Stomach (tissue), 9 donors: Measurements from ENCODE around the gene RNU6-1. TPM values are rescaled to one million over a fixed set of nuclear protein-coding genes. Genes with fewer than 3 reads are reported as not detected.

Experiments used
- DNase-seq, 2 donors: peaks; one replicate each; pipeline versions ENCODE4 v3.0.0 to v3.0.0-alpha.2; 2013 to 2019
- H3K27ac ChIP-seq, 5 donors: fragments of 200-600 bp in 4 of 5; sonication (generic) in 4 of 5; one replicate each; pipeline ENCODE4 v1.5.1; 2013 to 2019; ENCODE audit warnings: mild to moderate bottlenecking in 1 of 5, moderate library complexity in 1 of 5
- H3K27me3 ChIP-seq, 3 donors: fragments of 200-600 bp; sonication (generic); one replicate each; pipeline ENCODE4 v1.5.1; 2017 to 2019; ENCODE audit warnings: mixed run types in 1 of 3
- H3K36me3 ChIP-seq, 4 donors: fragments of 200-600 bp; sonication (generic); 1 replicate in 3 of 4; 2 replicates in 1 of 4; pipeline ENCODE4 v1.5.1; 2016 to 2019
- H3K4me1 ChIP-seq, 4 donors: fragments of 200-600 bp; sonication (generic); one replicate each; pipeline ENCODE4 v1.5.1; 2016 to 2019
- H3K4me3 ChIP-seq, 4 donors: fragments of 200-600 bp; sonication (generic) in 3 of 4; one replicate each; pipeline ENCODE4 v1.5.1; 2016 to 2019; ENCODE audit warnings: mild to moderate bottlenecking in 1 of 4
- H3K9me3 ChIP-seq, 4 donors: fragments of 200-600 bp; sonication (generic); one replicate each; pipeline ENCODE4 v1.5.1; 2016 to 2019
- EP300 ChIP-seq: sonication (generic); formaldehyde crosslinking; IDR thresholded peaks from one replicate; pipeline ENCODE4 v1.6.1; 2017; ENCODE audit warnings: antibody characterized with exemption
- POLR2A ChIP-seq, 4 donors: fragments of 450-650 bp; IDR thresholded peaks; one replicate each; pipeline ENCODE4 v1.6.1; 2016; ENCODE audit warnings: antibody characterized with exemption in 4 of 4, control low read depth in 2 of 4, mild to moderate bottlenecking in 1 of 4, moderate library complexity in 1 of 4
- POLR2AphosphoS5 ChIP-seq, 3 donors: sonication (generic); formaldehyde crosslinking; IDR thresholded peaks; one replicate each; pipeline ENCODE4 v1.6.1; 2016; ENCODE audit warnings: antibody characterized with exemption in 3 of 3
- WGBS, 5 donors: extraction: QIAGEN DNeasy Blood & Tissue Kit in 3 of 5; methylation state at CpG; one replicate each; pipeline versions ENCODE4 v1.1.5 to v1.1.7; 2013 to 2018; 5-methylcytosine and 5-hydroxymethylcytosine counted together
- intact Hi-C: fragments of 100-400 bp; cut with DNase I; formaldehyde crosslinking; loops from one replicate; pipeline ENCODE4 v1.15.1; 2023; ENCODE audit warnings: low total_unique reads
- polyA plus RNA-seq, 3 donors: library from polyadenylated mRNA; stranded (reverse); fragments of 200-250 nt; gene quantifications; one replicate each; pipeline ENCODE4 v1.2.3, GENCODE V29; 2013
- total RNA-seq, 5 donors: library from RNA; depleted of rRNA; stranded (reverse); fragments of >200 nt; gene quantifications; one replicate each; pipeline versions ENCODE4 v1.1.0 to v1.2.3, GENCODE V29; 2014 to 2016
- TF ChIP-seq, protein P1 (sequence below), 7 experiments: fragments of 450-650 bp in 4 of 7; fragments of 200-600 bp in 3 of 7; sonication (generic) in 3 of 7; IDR thresholded peaks; one replicate each; pipeline ENCODE4 v1.5.1; 2016 to 2019; ENCODE audit warnings: antibody characterized with exemption in 7 of 7, control low read depth in 2 of 7, mild to moderate bottlenecking in 1 of 7
- donor health status: healthy with polysubstance abuse.
- donor health status: Bipolar disorder and iron deficiency.
- donor health status: healthy.

RNU6-1 gene
- total and polyA plus RNA-seq, 8 donors: not detected

DNA sequence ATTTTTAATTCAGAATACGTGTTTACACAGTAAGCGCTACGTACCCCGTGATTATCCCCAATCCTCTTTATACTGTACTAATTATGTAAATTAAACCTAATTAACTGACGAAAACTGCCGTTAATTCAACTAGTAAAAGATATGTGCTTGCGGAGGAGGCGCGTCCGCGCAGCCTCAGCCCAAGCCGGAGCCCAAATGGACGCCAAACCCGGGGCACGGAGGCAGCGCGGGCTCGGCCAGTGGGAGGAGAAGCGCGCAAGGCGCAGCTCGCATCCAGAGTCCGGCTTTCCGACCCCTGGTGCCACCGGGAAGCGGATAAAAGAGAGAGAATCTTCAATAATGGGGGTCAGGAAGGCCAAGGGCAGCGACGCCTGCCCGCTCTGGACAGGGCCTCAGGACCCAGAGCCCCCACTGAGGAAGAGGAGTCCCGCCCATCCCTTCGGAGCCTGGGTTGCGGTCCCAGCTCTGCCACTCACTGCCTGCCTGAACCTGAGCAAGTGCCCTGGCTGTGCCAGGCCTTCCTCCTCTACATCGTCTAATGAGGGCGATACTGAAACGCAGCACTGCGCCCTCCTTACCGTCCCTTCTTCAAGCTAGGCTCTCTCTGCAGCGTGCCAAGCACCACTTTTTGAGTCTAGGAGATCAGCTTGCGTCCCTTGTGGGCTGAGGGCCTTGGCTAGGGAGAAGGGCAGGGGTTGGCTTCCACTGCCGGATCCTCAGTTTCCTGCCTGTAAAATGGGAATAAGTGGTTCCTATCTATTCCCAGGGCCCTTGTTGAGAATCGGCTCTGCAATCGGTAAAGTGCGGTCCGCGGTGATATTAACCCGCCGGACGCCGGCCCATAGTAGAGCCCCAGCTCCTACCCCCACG lies 19.5 kb downstream of the RNU6-1 start:
- Histone ChIP-seq H3K36me3 (peaks cover 0 to 7% (median 0%) of the 10 kb centered on the region in 4 donors), H3K27ac (no peak overlapping the region), H3K9me3 (peaks cover 0 to 8% (median 7%) of the 10 kb centered on the region in 4 donors), H3K4me1 (peaks cover 17 to 61% (median 44%) of the 10 kb centered on the region in 4 donors), H3K4me3 (no peak overlapping the region), H3K27me3 (peaks cover 50 to 88% (median 72%) of the 10 kb centered on the region in 3 donors)
- intact Hi-C loops: no loop called here
- no peak for DNase-seq
- 10 to 15% (median 12%) methylated on average over 43 to 50 of the region's 50 CpGs for WGBS, 5 donors
- no peak for TF ChIP-seq EP300
- no peak for TF ChIP-seq POLR2AphosphoS5 (IDR thresholded peaks at IDR 0.05)
- TF ChIP-seq, protein P1, sequence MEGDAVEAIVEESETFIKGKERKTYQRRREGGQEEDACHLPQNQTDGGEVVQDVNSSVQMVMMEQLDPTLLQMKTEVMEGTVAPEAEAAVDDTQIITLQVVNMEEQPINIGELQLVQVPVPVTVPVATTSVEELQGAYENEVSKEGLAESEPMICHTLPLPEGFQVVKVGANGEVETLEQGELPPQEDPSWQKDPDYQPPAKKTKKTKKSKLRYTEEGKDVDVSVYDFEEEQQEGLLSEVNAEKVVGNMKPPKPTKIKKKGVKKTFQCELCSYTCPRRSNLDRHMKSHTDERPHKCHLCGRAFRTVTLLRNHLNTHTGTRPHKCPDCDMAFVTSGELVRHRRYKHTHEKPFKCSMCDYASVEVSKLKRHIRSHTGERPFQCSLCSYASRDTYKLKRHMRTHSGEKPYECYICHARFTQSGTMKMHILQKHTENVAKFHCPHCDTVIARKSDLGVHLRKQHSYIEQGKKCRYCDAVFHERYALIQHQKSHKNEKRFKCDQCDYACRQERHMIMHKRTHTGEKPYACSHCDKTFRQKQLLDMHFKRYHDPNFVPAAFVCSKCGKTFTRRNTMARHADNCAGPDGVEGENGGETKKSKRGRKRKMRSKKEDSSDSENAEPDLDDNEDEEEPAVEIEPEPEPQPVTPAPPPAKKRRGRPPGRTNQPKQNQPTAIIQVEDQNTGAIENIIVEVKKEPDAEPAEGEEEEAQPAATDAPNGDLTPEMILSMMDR (IDR thresholded peaks at IDR 0.05): no peak
- no peak for TF ChIP-seq POLR2A (IDR thresholded peaks at IDR 0.05)

DNA sequence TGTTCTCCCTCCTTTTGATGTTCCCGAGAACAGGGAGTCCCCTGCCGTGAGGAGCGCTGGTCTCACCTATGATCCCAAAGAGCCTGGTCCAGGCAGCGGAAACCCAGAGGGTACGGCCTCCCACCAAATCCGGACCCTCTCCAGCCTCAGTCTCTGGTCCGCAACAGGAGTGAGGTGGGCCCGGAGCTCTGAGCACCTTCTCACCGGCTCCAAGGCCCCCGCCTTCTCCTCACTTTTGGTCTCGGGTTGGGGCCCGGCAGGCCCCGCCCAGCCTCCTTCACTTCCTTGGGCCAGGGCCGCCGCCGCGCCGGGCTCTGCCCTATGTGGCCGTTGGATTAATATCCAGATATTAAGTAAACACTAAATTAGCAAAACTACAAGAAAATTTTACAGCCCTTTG lies 20.2 kb downstream of the RNU6-1 start:
- H3K36me3 ChIP-seq: peaks cover 0 to 12% (median 0%) of the 10 kb centered on the region in 4 donors
- H3K4me3 ChIP-seq: no peak overlapping the region
- no peak for TF ChIP-seq POLR2AphosphoS5 (IDR thresholded peaks at IDR 0.05)
- TF ChIP-seq, protein P1 (IDR thresholded peaks at IDR 0.05): no peak
- TF ChIP-seq EP300: no peak
- TF ChIP-seq POLR2A (IDR thresholded peaks at IDR 0.05): no peak
- WGBS, 5 donors: 11 to 21% (median 14%) methylated on average over 13 to 19 of the region's 19 CpGs
- no peak overlapping the region for H3K27ac ChIP-seq
- no peak for DNase-seq
- H3K4me1 ChIP-seq: peaks cover 11 to 54% (median 39%) of the 10 kb centered on the region in 4 donors
- H3K27me3 ChIP-seq: peaks cover 43 to 81% (median 64%) of the 10 kb centered on the region in 3 donors
- peaks cover 0 to 15% (median 13%) of the 10 kb centered on the region in 4 donors for H3K9me3 ChIP-seq
- intact Hi-C loops: no loop called here

DNA sequence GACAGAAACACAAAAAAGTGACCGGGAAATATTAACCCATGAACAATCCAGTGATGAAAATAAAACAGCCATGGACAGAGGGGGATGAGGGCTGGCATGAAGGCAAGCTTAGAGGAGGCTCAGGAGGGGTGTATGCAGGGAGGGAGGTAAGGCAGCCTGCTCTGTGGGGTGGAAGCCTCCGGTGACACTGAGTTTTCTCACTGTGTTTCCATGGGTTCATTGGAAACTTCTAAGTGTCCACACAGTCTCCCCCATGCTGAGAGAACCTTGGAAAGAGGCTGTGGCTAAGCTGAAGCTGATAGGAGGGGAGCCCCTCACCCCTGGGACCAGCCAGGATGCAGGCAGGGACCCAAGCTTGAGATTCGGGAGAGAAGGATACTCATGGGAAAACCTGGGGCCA lies 21.4 kb downstream of the RNU6-1 start:
- intact Hi-C loops: no loop called here
- no peak overlapping the region for H3K4me3 ChIP-seq
- 74 to 93% (median 84%) methylated on average over 3 of the region's 3 CpGs for WGBS, 5 donors
- peaks cover 8 to 42% (median 30%) of the 10 kb centered on the region in 4 donors for H3K4me1 ChIP-seq
- H3K27ac ChIP-seq: no peak overlapping the region
- peaks cover 35 to 72% (median 53%) of the 10 kb centered on the region in 3 donors for H3K27me3 ChIP-seq
- DNase-seq: no peak
- H3K36me3 ChIP-seq: peaks cover 0 to 12% (median 0%) of the 10 kb centered on the region in 4 donors
- no peak for TF ChIP-seq POLR2AphosphoS5 (IDR thresholded peaks at IDR 0.05)
- peaks cover 0 to 15% (median 13%) of the 10 kb centered on the region in 4 donors for H3K9me3 ChIP-seq

DNA sequence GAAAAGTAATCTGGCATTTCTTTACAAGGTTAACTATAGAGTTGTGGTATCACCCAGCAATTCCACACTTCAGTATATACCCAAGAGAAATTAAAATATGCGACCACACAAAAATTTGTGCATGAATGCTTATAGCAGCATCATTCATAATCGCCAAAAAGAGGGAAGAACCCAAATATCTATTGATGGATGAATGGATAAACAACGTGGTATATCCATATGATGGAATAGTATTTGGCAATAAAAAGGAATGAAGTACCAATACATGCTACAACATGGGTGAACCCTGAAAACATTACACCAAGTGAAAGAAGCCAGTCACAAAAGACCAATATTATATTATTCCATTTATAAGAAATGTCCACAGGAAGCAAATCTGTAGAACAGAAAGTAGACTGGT lies 23.2 kb downstream of the RNU6-1 start:
- 91 to 96% (median 94%) methylated on average over 3 of the region's 3 CpGs for WGBS, 5 donors
- intact Hi-C loops: no loop called here
- Histone ChIP-seq H3K4me3 (no peak overlapping the region), H3K9me3 (peaks cover 0 to 15% (median 13%) of the 10 kb centered on the region in 4 donors), H3K36me3 (peaks cover 0 to 12% (median 0%) of the 10 kb centered on the region in 4 donors), H3K4me1 (peaks cover 0 to 24% (median 16%) of the 10 kb centered on the region in 4 donors), H3K27ac (no peak overlapping the region), H3K27me3 (peaks cover 22 to 68% (median 35%) of the 10 kb centered on the region in 3 donors)
- TF ChIP-seq POLR2AphosphoS5 (IDR thresholded peaks at IDR 0.05) (no peak), EP300 (no peak), POLR2A (IDR thresholded peaks at IDR 0.05) (no peak)
- TF ChIP-seq, protein P1 (IDR thresholded peaks at IDR 0.05): no peak
- DNase-seq: no peak
